Occipital lobe (tissue), 1 donor: ENCODE measurements around the gene CCDC134. TPM values are rescaled to one million over a fixed set of nuclear protein-coding genes. Genes with fewer than 3 reads are reported as not detected.

Experiments used
- total RNA-seq: library from RNA; depleted of rRNA; stranded (reverse); fragments of >200 nt; gene quantifications from one replicate; pipeline ENCODE4 v1.2.3, GENCODE V29; 2014

CCDC134 gene
- total RNA-seq, 1 donor from 2014 or later: 12.2 TPM

Other genes starting within 250 kb of the CCDC134 start
- gene CSDC2, start 239.7 kb upstream of the CCDC134 start, total RNA-seq: 9.4 TPM
- gene PMM1, start 210.8 kb upstream of the CCDC134 start, total RNA-seq: 17.2 TPM
- 18.1 TPM for gene DESI1, start 179.6 kb upstream of the CCDC134 start, total RNA-seq
- 208 TPM for gene XRCC6, start 179.4 kb upstream of the CCDC134 start, total RNA-seq
- gene SNU13, start 111.8 kb upstream of the CCDC134 start, total RNA-seq: 62.9 TPM
- gene MEI1, start 101.2 kb upstream of the CCDC134 start, total RNA-seq: 0.16 TPM
- gene SREBF2, start 32.4 kb downstream of the CCDC134 start, total RNA-seq: 65.5 TPM
- not detected for gene SHISA8, start 114.4 kb downstream of the CCDC134 start, total RNA-seq
- 0.31 TPM for gene TNFRSF13C, start 126.1 kb downstream of the CCDC134 start, total RNA-seq
- gene CENPM, start 146.5 kb downstream of the CCDC134 start, total RNA-seq: 1.6 TPM
- 130 TPM for gene SEPTIN3, start 168.8 kb downstream of the CCDC134 start, total RNA-seq
- 4.5 TPM for gene WBP2NL, start 198.1 kb downstream of the CCDC134 start, total RNA-seq